NCI-H345 (cell line): Measurements from ENCODE around the gene BEST2.

ENCODE experiments used
- DNase-seq: peaks from one replicate; lab custom pipeline; 2025; lab: John Stamatoyannopoulos, UW

BEST2 gene

GRCh38 chr19:12800923-12801465 lies 49.4 kb downstream of the BEST2 start:
- DNase-seq = no peak

DNA sequence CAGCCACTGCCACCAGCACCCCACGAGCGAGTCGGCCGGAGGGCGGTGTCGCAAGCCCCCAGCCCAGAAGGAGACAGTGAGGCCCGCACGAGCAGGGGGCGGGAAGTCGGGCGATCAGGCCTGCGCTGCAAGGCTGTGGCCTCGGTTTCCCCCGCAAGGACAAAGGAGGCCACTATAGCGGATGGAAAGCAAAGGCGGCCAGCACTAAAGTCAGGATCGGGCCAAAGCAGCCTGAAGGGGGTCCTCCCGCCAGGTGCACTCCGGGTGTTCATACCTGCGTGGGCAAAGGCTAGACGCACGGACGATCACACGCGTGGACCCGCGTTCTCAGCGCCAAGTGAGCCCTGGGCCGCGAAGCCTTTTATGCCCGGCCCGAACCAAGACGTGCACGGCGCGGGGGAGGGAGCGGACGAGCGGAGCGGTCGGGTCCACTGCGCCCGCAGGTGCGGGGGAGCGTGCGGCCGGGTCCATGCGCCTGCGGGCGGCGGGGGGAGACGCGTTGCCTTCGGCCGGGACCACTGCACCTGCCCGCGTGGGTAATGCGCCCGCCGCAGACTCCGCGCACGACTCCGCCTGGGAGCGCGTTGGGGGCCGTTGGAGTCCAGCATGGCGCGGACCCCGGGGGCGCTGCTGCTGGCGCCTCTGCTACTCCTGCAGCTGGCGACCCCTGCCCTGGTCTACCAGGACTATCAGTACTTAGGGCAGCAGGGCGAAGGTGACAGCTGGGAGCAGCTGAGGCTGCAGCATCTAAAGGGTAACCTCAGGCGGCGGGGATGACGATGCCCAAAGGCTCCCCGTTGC lies 50.1 kb downstream of the BEST2 start, which contains the start of the genes PRDX2 and THSD8:
Gene PRDX2, minus strand, starts transcription at position 335 of the 801 bp plus-strand sequence. CDS start 539 bp downstream, outside the sequence.
Gene THSD8, plus strand, starts transcription at position 604 of the 801 bp plus-strand sequence. Its CDS starts 3 bp downstream, at position 607.
- peak; percentile 54 for DNase-seq

- DNase-seq = no peak
Observed at GRCh38 chr19:12802267-12803106, 50.9 kb downstream of the BEST2 start.

- DNase-seq = no peak
Observed at GRCh38 chr19:12804051-12804450, 52.5 kb downstream of the BEST2 start.

DNA sequence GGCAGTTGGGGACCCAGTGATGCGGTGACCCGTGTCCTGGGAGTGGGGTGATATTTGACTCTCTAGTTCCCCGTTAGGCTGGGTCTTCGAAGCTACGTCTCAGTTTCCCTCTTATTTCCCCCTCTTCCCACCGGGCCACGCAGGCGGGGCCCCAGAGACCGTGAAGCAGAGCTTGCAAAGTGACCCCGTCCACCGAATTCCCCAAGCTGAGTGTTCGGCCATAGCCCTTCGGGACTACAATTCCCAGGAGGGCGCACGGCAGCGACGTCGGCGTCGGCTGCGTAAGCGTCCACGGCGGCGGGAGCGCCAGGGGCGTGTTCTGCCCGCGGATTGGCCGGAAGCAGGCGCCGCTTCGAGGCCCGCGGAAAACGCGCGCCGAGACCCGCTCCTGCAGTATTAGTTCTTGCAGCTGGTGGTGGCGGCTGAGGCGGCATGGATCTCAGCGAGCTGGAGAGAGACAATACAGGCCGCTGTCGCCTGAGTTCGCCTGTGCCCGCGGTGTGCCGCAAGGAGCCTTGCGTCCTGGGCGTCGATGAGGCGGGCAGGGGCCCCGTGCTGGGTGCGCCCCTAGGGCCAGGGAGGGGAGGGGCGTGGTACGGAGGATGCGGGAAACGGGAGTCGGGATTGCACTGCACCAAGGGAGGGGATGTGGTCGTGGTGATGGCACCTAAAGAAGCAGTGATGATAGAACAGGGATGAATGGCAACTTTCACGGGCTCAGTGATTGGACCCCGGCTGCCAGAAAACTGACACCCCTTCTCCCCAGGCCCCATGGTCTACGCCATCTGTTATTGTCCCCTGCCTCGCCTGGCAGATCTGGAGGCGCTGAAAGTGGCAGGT lies 54.9 kb downstream of the BEST2 start, which contains the start of gene RNASEH2A:
Gene RNASEH2A, plus strand, starts transcription at position 343 of the 840 bp plus-strand sequence. Its CDS starts 90 bp downstream, at position 433.
- DNase-seq = peak; percentile 76
